Epithelial cell of proximal tubule (primary cell): Measurements from ENCODE around the gene MYH10. TPM values are rescaled to one million over a fixed set of nuclear protein-coding genes. Genes with fewer than 3 reads are reported as not detected.

Experiments
- DNase-seq: peaks from one replicate; pipeline ENCODE4 v3.0.0-alpha.2; 2011; ENCODE audit warnings: low read depth
- H3K4me3 ChIP-seq: 2 replicates; pipeline ENCODE4 v1.5.1; 2011; ENCODE audit warnings: low read depth, mild to moderate bottlenecking, low read length
- CTCF ChIP-seq: conservative IDR thresholded peaks from 2 replicates; pipeline ENCODE4 v1.5.1; 2012; ENCODE audit warnings: low read depth, mild to moderate bottlenecking, low read length
- total RNA-seq: library from RNA; depleted of rRNA; stranded (reverse); fragments of >200 nt; gene quantifications from 2 replicates; pipeline ENCODE4 v1.2.3, GENCODE V29; 2015

The MYH10 gene
- total RNA-seq, 1 donor from 2014 or later, result 71.1 TPM

- TF ChIP-seq CTCF, result no peak
- no peak overlapping the region for H3K4me3 ChIP-seq
- DNase-seq, result no peak
These were observed 146.1 kb downstream of the MYH10 start for GRCh38 chr17:8484465-8484864.

GRCh38 chr17:8482546-8482945, 148.0 kb downstream of the MYH10 start:
- no peak for TF ChIP-seq CTCF
- H3K4me3 ChIP-seq, result no peak overlapping the region

GRCh38 chr17:8481703-8482102, 148.8 kb downstream of the MYH10 start:
- no peak for TF ChIP-seq CTCF

More at GRCh38 chr17:8482546-8482945, 148.0 kb downstream of the MYH10 start:
- DNase-seq, result no peak

GRCh38 chr17:8481089-8481488, 149.4 kb downstream of the MYH10 start:
- no peak overlapping the region for H3K4me3 ChIP-seq
- TF ChIP-seq CTCF, result no peak

More at GRCh38 chr17:8481703-8482102, 148.8 kb downstream of the MYH10 start:
- DNase-seq, result no peak
- H3K4me3 ChIP-seq, result no peak overlapping the region

GRCh38 chr17:8480011-8480976, 150.2 kb downstream of the MYH10 start:
- no peak overlapping the region for H3K4me3 ChIP-seq
- DNase-seq, result no peak
- no peak for TF ChIP-seq CTCF

More at GRCh38 chr17:8481089-8481488, 149.4 kb downstream of the MYH10 start:
- no peak for DNase-seq

GRCh38 chr17:8479431-8479947, 151.0 kb downstream of the MYH10 start:
- no peak for TF ChIP-seq CTCF
- DNase-seq, result no peak
- no peak overlapping the region for H3K4me3 ChIP-seq
